PC-9 (cell line): ENCODE results near the gene KAT6B. TPM values are rescaled to one million over a fixed set of nuclear protein-coding genes. Genes with fewer than 3 reads are reported as not detected.
"Not testable (repeated sequence)": the region's sequence is repeated elsewhere in the genome, so short reads cannot be mapped to it uniquely, and the experiment has no call there.

ENCODE experiments used
- BruUV-seq: library from RNA; stranded (reverse); fragments of 400-500 nt; replicated peaks from 2 replicates; lab custom pipeline; 2021; lab: Mats Ljungman, UMichigan
- CTCF ChIA-PET: fragments of 300-600 bp; sonication (Branson Sonifier 250); formaldehyde crosslinking; loops from one replicate; lab custom pipeline; 2022; ENCODE audit warnings: antibody characterized with exemption; lab: Charles Lee
- POLR2A ChIA-PET: fragments of 300-600 bp; sonication (Branson Sonifier 250); formaldehyde crosslinking; loops from one replicate; lab custom pipeline; 2022; ENCODE audit warnings: antibody characterized with exemption; ENCODE audit not compliant: unreplicated experiment; lab: Charles Lee
- DNase-seq, 2 experiments: peaks; one replicate each; pipeline versions ENCODE4 v3.0.0 to v3.0.0-alpha.2; 2015 to 2022; ENCODE audit warnings: mixed read lengths in 1 of 2
- H2AFZ ChIP-seq: fragments of 200-600 bp; sonication (generic); 2 replicates; pipeline ENCODE4 v1.8.1; 2017; ENCODE audit warnings: antibody characterized with exemption
- H3F3A ChIP-seq: fragments of 200-600 bp; sonication (generic); 2 replicates; pipeline ENCODE4 v1.8.1; 2017; ENCODE audit warnings: antibody characterized with exemption, mild to moderate bottlenecking, low read depth; ENCODE audit not compliant: insufficient read depth
- H3K27ac ChIP-seq: fragments of 200-600 bp; sonication (generic); 2 replicates; pipeline ENCODE4 v1.6.1; 2016; ENCODE audit warnings: mixed run types
- H3K27me3 ChIP-seq: fragments of 200-600 bp; sonication (generic); 2 replicates; pipeline ENCODE4 v1.6.1; 2016; ENCODE audit warnings: low read depth, mixed run types; ENCODE audit not compliant: insufficient read depth
- H3K36me3 ChIP-seq: fragments of 200-600 bp; sonication (generic); 2 replicates; pipeline ENCODE4 v1.6.1; 2016; ENCODE audit warnings: low read depth, mixed run types
- H3K4me1 ChIP-seq: fragments of 200-600 bp; sonication (generic); replicated peaks from 2 replicates; pipeline ENCODE4 v1.6.1; 2016; ENCODE audit warnings: mixed run types; ENCODE audit not compliant: insufficient read depth
- H3K4me2 ChIP-seq: fragments of 200-600 bp; sonication (generic); 2 replicates; pipeline ENCODE4 v1.6.1; 2017; ENCODE audit warnings: mixed run types
- H3K4me3 ChIP-seq: fragments of 200-600 bp; sonication (generic); 2 replicates; pipeline ENCODE4 v1.6.1; 2016; ENCODE audit warnings: mixed run types
- H3K79me2 ChIP-seq: fragments of 200-600 bp; sonication (generic); 2 replicates; pipeline ENCODE4 v1.6.1; 2017; ENCODE audit warnings: low read depth, mixed run types
- H3K9me2 ChIP-seq: fragments of 200-600 bp; sonication (generic); 2 replicates; pipeline ENCODE4 v1.8.1; 2017; ENCODE audit warnings: mild to moderate bottlenecking; ENCODE audit not compliant: insufficient read depth
- H3K9me3 ChIP-seq: fragments of 200-600 bp; sonication (generic); 2 replicates; pipeline ENCODE4 v1.8.1; 2016; ENCODE audit warnings: low read depth; ENCODE audit not compliant: insufficient read depth
- H4K20me1 ChIP-seq: fragments of 200-600 bp; sonication (generic); 2 replicates; pipeline ENCODE4 v1.8.1; 2017; ENCODE audit not compliant: insufficient read depth
- EZH2 ChIP-seq: fragments of 200-600 bp; sonication (generic); IDR thresholded peaks from 2 replicates; pipeline ENCODE4 v1.8.0; 2017; ENCODE audit warnings: antibody characterized with exemption, low read depth
- intact Hi-C: fragments of 100-400 bp; cut with micrococcal nuclease; formaldehyde crosslinking; loops from one replicate; pipeline ENCODE4 v1.10.0; 2022; ENCODE audit not compliant: unreplicated experiment
- total RNA-seq: library from RNA; stranded (reverse); gene quantifications from 2 replicates; pipeline ENCODE4 v1.2.3, GENCODE V29; 2021
- TF ChIP-seq, protein P1 (sequence below): fragments of 200-600 bp; sonication (generic); conservative IDR thresholded peaks from 2 replicates; pipeline ENCODE4 v1.6.1; 2017; ENCODE audit warnings: mixed run types, antibody characterized with exemption, mild to moderate bottlenecking, moderate library complexity

Gene KAT6B
- total RNA-seq, 1 experiment from 2014 or later: 30.9 TPM

DNA sequence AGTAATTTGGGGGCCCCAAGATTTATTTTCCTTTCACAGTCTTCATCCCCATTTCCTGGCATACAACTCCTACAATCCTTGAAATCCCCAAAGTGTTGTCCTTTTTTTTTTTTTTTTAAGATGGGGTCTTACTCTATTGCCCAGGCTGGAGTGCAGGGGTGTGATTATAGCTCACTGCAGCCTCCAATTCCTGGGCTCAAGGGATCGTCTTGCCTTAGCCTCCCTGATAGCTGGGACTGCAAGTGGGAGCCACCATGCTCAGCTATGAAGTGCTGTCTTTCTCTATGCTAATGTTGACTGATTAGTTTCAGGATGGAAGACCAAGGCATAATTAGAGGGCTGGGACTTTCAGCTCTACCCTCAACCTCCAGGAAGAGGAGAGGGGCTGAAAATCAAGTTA is 41.9 kb upstream of the KAT6B start:
- Histone ChIP-seq H3K9me2 (no peaks in the 10 kb centered on the region), H3K4me3 (no peak overlapping the region), H3K27me3 (no peaks in the 10 kb centered on the region), H2AFZ (no peak overlapping the region), H3K27ac (no peak overlapping the region), H3F3A (no peaks in the 10 kb centered on the region), H3K79me2 (no peaks in the 10 kb centered on the region), H3K9me3 (no peaks in the 10 kb centered on the region), H3K4me1 (no peaks in the 10 kb centered on the region), H4K20me1 (no peaks in the 10 kb centered on the region), H3K36me3 (no peaks in the 10 kb centered on the region), H3K4me2 (no peak overlapping the region)
- CTCF ChIA-PET: interaction anchor here (0.6 to 0.7 kb wide), 2 partner anchors 191 to 540 kb away, joined by 4 to 6 read pairs; no protein-coding TSS in a partner anchor
- intact Hi-C loops: no loop called here
- no peak for DNase-seq
- TF ChIP-seq, protein P1, sequence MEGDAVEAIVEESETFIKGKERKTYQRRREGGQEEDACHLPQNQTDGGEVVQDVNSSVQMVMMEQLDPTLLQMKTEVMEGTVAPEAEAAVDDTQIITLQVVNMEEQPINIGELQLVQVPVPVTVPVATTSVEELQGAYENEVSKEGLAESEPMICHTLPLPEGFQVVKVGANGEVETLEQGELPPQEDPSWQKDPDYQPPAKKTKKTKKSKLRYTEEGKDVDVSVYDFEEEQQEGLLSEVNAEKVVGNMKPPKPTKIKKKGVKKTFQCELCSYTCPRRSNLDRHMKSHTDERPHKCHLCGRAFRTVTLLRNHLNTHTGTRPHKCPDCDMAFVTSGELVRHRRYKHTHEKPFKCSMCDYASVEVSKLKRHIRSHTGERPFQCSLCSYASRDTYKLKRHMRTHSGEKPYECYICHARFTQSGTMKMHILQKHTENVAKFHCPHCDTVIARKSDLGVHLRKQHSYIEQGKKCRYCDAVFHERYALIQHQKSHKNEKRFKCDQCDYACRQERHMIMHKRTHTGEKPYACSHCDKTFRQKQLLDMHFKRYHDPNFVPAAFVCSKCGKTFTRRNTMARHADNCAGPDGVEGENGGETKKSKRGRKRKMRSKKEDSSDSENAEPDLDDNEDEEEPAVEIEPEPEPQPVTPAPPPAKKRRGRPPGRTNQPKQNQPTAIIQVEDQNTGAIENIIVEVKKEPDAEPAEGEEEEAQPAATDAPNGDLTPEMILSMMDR: no peak
- TF ChIP-seq EZH2: no peak
- no TSS peak for BruUV-seq
- POLR2A ChIA-PET: no interaction called here

GRCh38 chr10:74786126-74786525 is 40.3 kb upstream of the KAT6B start:
- no peaks in the 10 kb centered on the region for H3F3A ChIP-seq
- no peaks in the 10 kb centered on the region for H3K79me2 ChIP-seq
- H3K9me2 ChIP-seq: no peaks in the 10 kb centered on the region
- intact Hi-C loops: no loop called here
- no peak overlapping the region for H3K4me3 ChIP-seq
- no peaks in the 10 kb centered on the region for H4K20me1 ChIP-seq
- ChIA-PET CTCF (no interaction called here), POLR2A (interaction anchor here (0.5 kb wide), 1 partner anchor 15 kb away, joined by 30 read pairs; no protein-coding TSS in a partner anchor)
- no peak for DNase-seq
- H2AFZ ChIP-seq: no peak overlapping the region
- no peaks in the 10 kb centered on the region for H3K36me3 ChIP-seq
- H3K4me1 ChIP-seq: no peaks in the 10 kb centered on the region
- TF ChIP-seq EZH2: no peak
- TF ChIP-seq, protein P1: no peak
- H3K27ac ChIP-seq: no peak overlapping the region
- no peaks in the 10 kb centered on the region for H3K9me3 ChIP-seq
- no peak overlapping the region for H3K4me2 ChIP-seq
- no peaks in the 10 kb centered on the region for H3K27me3 ChIP-seq
- no TSS peak for BruUV-seq

- Histone ChIP-seq H3K4me3 (no peak overlapping the region), H3K79me2 (no peaks in the 10 kb centered on the region), H2AFZ (no peak overlapping the region), H3K27me3 (no peaks in the 10 kb centered on the region), H3F3A (no peaks in the 10 kb centered on the region), H3K9me3 (no peaks in the 10 kb centered on the region), H3K4me2 (no peak overlapping the region), H3K36me3 (no peaks in the 10 kb centered on the region), H3K9me2 (no peaks in the 10 kb centered on the region), H3K27ac (no peak overlapping the region), H3K4me1 (no peaks in the 10 kb centered on the region), H4K20me1 (no peaks in the 10 kb centered on the region)
- CTCF ChIA-PET: no interaction called here
- no peak for TF ChIP-seq EZH2
- TF ChIP-seq, protein P1: no peak
- POLR2A ChIA-PET: no interaction called here
- no TSS peak for BruUV-seq
- intact Hi-C loops: no loop called here
- DNase-seq: no peak
Measured at GRCh38 chr10:74787457-74787856, 38.9 kb upstream of the KAT6B start.

DNA sequence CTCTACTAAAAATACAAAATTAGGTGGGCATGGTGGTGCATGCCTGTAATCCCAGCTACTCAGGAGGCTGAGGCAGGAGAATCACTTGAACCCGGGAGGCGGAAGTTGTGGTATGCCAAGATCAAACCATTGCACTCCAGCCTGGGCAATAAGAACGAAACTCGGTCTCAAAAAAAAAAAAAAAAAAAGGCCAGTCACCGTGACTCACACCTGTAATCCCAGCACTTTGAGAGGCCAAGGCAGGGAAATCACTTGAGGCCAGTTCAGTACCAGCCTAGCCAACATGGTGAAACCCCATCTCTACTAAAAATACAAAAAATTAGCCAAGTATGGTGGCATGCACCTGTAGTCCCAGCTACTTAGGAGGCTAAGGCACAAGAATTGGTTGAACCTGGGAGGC is 34.4 kb upstream of the KAT6B start:
- CTCF ChIA-PET, BruUV-seq, H3K36me3 ChIP-seq, DNase-seq, H2AFZ ChIP-seq, H3K9me2 ChIP-seq, H3F3A ChIP-seq, POLR2A ChIA-PET, H3K27ac ChIP-seq, H4K20me1 ChIP-seq, H3K4me3 ChIP-seq, intact Hi-C loops, H3K4me1 ChIP-seq, H3K27me3 ChIP-seq, H3K79me2 ChIP-seq, H3K4me2 ChIP-seq, H3K9me3 ChIP-seq: not testable (repeated sequence)
